HS-5 (cell line): ENCODE measurements around the gene CEP41.
"Not testable (repeated sequence)": the region's sequence is repeated elsewhere in the genome, so short reads cannot be mapped to it uniquely, and the experiment has no call there.

Experiments
- DNase-seq: peaks from one replicate; pipeline ENCODE4 v3.0.0-alpha.2; 2012; ENCODE audit warnings: low read depth

The CEP41 gene

DNA sequence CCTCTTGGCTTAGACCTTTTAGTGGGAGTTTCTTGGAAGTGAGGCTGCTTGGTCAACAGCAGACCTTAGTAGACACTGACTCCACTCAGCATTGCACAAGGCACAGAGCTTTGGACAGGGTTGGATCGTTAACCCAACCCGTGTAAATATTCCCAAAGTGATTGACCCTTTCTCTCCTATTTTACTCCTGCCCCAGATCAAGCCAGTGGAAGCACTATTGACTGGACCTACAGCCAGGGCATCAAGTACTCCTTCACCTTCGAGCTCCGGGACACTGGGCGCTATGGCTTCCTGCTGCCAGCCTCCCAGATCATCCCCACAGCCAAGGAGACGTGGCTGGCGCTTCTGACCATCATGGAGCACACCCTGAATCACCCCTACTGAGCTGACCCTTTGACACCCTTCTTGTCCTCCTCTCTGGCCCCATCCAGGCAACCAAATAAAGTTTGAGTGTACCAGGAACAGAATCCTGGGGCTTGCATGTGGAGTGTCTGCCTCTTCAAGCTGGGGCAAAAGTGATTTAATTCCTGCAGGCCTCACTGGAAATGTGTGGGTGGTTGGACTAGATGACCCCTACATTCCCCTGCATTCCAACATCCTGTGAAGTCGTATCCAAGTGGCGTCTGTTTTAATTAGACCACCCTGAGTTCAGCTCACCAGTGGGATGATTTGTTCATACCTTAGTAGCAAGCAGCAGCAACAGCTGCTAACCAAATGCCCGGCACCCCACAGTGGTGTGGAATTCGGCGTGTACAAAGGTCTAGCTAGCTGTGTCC is 53.0 kb downstream of the CEP41 start:
- DNase-seq = no peak

DNA sequence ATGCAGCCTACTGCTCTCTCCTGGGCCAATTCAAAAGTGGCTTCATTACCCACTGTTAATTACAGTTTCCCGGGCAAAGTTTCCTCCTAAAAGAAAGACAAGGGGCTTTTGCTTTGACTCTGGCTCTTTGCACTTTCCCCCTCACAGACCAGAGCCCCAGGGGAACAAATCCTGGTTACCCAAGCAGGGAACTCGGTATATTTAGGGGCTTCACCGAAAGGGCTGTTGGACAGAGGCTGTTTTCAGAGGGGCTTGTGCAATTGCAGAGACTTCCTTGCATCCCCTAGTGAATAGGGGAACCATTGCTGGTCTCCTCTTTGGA is 53.5 kb downstream of the CEP41 start:
- no peak for DNase-seq

DNA sequence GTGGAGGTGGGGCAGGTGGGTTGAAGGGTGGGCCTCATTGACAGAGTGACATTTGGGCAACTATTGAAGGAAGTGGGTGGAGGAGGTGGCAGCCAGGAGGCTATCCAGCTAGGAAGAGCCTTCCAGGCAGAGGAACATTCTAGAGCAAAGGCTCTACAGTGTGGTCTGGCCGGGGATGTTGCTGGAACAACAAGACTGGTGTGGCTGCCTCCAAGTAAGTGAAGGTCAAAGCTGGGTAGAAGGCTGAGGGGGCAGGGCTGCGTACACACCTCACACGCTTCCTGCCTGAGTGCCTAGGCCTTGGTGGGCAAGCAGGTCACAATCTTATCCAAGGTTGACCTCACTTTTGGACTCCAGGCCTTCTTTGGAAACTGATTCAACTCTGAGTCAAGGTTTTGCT is 53.9 kb downstream of the CEP41 start:
- no peak for DNase-seq

DNA sequence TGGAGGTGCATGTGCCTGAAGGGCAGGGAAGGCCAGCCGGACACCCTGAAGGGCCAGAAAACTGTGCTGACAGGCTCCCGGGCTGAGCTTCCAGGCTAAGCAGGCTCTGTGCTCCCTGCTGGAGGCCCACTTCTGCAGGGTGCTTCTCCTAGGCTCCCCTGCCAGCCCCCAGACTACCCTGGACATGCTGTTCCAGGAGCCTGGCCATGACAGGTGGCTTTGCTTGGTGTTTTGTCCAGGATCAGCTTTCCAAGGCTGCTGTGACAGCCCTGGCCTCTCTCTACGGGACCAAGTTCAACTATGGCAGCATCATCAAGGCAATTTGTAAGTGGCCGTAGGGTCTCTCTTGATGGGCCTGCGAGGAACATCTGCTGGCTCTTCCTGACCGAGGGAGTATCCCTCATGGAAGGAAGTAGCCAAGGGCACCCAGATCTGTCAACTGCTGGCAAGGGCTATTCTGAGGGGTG is 55.2 kb downstream of the CEP41 start:
- DNase-seq = no peak

DNA sequence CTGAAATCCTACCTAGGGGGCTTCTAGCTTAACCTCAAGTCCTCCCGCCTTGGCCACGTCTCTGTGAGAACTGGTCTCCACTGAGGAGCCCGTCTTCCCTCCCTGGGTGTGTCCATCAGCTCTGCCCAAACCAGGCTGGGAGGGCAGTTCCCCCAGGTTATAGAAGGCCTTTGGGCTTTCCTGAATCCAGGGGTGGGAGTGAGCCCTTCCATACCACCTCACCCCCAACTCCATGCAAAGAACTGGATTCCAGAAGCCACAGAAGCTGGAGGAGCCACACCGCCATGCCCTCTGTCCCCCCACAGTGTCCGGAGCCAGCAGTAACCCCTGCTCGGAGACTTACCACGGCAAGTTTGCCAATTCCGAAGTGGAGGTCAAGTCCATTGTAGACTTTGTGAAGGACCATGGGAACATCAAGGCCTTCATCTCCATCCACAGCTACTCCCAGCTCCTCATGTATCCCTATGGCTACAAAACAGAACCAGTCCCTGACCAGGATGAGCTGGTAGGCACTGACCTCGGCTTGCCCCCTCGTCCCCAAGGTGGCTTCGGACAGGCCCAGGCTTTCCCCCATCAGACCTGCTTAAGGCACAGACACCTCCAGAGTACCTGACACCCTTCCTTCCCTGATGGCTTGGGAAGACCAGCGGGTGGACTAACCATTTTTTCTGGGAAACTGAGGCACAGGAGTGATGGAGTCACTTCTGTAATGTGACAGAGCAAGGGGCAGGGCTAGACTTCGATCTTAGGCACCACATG is 55.8 kb downstream of the CEP41 start:
- no peak for DNase-seq

DNA sequence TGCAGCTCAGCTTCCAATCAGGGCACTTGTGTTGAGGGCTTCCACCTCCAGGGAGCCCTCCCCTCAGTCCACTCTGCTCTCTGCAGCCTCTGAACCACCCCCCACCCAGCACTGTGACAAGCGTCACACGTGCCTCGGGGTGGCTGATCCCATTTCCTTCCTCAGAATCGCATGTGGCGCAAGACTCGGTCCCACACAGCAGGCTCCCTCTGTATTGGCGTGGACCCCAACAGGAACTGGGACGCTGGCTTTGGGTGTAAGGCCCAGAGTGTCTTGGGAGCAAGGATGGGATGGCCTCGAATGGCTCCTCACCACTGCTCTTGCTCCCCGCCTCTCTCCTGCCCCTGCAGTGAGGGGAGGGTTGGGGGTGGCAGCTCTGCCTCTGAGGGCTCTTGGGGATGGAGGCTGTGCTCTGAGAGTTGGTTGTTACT is 56.4 kb downstream of the CEP41 start:
- DNase-seq = no peak

DNA sequence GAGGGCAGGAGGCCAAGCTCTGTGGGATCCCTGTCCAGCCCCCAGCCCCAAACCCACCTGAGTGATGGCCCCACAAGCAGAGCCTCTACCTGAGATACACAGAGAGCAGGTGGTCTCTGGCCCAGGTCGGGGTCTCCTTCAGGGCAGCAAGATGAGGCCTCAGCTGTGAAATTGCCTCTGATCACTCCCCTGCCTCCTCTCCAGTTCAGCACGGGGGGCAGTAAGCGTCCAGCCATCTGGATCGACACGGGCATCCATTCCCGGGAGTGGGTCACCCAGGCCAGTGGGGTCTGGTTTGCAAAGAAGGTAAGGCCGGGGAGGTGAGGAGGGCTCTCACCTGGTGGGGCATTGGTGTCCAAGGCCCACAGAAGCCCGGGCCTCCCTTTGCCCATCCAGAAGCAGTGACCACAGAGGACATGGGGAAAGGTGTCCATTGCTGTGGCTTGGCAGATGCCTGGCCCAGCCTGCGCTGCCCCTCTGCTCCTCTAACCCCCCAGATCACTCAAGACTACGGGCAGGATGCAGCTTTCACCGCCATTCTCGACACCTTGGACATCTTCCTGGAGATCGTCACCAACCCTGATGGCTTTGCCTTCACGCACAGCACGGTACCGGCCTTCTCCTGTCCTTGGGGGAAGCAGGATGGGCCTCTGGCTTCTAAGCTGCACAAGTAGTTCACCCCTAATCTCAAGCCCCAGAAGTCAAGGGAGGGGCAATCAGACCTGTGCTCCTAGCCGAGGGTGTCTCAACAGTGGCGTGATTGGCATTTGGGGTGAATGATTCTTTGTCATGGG is 57.4 kb downstream of the CEP41 start:
- DNase-seq = no peak

DNA sequence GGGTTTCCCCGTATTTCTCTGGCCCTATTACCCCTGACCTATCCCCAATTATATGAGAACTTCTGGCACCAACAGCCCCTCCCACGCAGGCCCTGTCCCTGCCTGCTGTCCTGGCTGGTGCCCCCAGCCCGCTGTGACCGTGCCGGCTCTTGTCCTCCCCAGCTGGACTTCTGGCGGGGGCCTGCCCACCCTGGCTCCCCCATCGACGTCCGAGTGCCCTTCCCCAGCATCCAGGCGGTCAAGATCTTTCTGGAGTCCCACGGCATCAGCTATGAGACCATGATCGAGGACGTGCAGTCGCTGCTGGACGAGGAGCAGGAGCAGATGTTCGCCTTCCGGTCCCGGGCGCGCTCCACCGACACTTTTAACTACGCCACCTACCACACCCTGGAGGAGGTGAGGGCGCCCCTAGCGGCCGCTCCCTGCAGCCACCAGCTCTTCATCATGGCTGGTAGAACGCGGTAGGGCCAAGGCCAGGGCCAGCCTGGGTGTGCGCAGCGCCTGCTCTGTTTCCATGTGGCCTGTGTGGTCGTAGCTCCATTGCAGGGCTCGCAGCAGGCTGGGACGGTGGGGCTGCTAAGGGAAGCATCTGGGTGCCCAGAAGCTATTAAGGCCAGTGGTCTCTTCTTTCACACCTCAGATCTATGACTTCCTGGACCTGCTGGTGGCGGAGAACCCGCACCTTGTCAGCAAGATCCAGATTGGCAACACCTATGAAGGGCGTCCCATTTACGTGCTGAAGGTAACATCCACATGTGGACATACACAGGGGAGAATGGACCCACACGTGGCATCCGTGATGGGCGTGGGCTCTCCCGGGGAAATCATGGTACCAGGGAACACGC is 59.1 kb downstream of the CEP41 start:
- DNase-seq = no peak

DNA sequence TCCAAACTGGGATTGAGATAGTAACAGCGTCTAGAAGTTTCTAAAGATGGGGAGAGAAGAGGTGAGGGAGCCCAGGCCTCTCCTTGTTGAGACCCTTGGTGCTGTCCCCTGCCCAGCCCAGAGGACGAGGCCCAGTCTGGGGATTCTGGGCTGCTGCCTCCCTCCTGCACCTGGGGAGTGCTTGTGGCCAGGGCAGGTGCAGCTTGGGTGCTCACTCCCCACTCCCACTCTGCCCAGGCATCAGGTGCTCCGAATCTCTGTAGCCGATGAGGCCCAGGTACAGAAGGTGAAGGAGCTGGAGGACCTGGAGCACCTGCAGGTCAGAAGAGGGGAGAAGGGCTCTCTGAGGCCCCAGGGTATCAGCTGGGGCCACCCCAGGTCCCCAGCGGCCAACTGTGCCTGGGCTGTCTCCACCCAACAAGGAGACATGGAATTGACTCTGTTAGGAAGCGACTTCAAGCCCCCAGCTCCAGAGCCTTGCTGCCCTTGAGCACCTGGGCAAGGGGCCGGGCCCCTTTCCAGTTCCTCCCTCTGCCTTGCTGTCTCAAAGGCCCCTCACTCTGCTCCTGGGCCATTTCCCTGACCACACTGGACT is 59.9 kb downstream of the CEP41 start:
- no peak for DNase-seq

DNA sequence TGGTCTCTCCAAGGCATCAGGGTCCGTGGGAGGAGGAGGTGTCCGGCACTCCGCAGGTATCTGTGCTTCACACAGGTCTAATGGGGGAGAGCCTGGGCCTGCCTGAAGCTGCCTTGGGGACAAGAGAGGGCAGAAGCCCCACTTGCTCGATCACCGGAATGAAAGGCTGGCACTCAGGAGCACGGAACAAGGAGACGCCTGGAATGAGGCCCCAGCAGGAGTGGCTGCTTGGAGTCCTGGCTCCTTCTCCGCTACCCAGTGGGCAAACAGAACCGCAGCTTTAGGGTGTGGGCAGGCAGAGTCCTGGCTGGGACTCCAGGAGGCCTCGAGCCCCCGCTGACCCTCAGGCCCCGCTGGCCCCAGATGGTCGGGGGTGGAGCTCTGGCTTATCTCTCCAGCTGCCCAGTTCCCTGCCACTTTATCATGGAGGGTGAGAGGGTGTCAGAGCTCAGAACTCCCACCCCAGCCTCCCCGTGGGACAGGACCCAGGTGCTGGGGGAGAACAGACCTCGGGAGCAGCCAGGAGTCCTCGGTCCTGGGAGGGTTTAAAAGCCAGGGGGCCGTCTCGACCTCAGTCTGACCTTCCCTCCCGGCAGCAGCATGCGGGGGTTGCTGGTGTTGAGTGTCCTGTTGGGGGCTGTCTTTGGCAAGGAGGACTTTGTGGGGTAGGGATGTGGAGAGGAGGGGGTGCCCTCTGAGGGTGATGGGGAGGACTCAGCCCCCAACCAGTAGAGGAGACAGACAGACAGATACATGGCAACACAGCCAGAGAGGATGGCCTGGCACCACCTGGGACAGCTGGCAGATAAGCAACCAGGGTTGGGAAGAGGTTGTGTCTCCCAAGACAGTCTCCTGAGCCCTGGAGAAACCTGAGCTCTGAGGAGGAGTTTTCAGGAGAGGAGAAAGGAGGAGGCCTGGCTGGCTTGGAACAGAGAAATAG is 60.6 kb downstream of the CEP41 start, which contains the start of gene CPA1:
Gene CPA1, plus strand, starts transcription at position 574 of the 940 bp plus-strand sequence. Its CDS starts 27 bp downstream, at position 601.
- DNase-seq = no peak

DNA sequence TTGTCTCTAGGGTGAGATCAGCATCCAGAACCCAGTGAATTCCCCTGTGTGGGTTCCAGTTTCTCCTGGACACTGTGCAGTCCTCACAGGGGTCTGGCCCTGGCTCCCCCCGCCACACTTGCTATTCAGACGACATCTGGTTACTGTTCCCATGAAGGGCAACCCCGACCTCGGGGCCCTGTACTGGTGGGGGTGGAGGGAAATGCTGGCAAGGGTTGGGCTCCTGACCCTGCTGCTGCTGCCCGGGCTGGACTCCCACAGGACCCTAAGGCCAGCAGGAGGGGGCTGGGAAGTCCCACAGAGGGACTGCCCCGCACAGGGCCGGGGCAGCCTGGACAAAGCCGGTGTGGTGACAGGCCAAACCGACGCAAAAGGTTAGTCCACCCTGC is 61.3 kb downstream of the CEP41 start:
- DNase-seq = no peak

DNA sequence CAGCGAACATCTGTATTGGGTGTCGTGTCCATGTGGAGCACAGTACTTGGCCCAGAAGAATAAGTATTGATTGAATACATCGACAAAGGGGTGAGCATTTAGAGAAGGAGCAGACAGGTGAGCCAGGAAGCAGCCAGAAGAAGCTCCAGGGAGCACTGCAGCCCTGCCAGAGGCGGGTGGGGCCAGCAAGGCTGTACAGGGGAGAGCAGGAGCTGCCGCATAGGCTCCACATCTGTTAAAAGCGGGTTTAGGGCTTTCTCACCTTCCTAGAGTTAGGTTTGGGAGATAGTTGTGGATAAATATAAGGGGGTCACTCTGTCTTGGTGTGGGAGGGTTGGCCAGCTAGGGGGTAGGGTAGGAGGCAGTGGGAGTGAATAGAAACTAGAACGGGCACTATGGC is 61.8 kb downstream of the CEP41 start:
- DNase-seq = no peak

DNA sequence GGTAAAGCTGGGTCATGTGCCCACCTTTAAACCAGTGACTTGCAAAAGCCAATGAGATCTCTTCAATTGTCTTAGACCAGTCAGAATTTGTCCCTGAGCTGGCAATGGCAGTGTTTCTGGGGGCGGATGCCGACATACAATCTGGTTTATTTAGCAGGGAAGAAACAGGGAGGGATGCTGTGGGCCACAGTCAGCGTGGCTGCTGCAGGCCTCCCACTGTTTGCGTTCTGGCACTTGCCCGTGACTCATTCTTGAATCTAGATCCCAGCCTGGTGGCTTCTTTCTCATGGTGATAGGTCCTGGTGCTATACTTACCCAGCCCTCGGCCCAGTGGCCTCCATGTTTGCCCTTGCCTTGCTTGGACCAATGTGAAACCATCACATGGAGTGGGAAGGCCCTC is 63.6 kb downstream of the CEP41 start:
- no peak for DNase-seq

DNA sequence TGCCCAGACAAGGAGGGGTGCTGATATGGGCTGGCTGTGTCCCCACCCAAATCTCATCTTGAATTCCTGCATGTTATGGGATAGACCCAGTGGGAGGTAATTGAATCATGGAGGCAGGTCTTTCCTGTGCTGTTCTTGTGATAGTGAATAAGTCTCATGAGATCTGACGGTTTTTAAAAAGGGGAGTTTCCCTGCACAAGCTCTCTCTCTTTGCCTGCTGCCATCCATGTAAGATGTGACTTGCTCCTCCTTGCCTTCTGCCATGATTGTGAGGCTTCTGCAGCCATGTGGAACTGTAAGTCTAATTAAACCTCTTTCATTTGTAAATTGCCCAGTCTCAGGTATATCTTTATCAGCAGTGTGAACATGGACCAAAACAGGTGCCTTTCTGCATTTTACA is 64.4 kb downstream of the CEP41 start:
- DNase-seq = not testable (repeated sequence)

DNA sequence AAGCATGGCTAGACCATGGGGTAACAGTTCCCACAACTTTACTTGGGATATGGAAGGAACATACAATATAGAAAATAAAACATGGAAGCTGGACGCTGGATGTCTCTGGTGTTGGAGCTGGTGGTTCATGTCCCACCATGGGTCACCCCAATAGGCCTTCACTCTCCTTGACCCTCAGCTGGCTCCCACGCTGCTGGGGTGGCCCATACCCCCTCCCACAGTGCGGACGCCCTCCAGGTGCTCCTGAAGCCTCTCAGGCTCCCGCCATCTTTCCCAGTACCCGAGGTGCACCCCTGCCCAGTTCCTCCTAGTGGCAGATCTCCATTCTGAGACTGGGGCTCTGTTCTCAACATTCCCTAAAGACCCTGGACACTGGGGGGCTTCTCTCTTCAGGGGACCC is 66.3 kb downstream of the CEP41 start:
- DNase-seq = no peak

DNA sequence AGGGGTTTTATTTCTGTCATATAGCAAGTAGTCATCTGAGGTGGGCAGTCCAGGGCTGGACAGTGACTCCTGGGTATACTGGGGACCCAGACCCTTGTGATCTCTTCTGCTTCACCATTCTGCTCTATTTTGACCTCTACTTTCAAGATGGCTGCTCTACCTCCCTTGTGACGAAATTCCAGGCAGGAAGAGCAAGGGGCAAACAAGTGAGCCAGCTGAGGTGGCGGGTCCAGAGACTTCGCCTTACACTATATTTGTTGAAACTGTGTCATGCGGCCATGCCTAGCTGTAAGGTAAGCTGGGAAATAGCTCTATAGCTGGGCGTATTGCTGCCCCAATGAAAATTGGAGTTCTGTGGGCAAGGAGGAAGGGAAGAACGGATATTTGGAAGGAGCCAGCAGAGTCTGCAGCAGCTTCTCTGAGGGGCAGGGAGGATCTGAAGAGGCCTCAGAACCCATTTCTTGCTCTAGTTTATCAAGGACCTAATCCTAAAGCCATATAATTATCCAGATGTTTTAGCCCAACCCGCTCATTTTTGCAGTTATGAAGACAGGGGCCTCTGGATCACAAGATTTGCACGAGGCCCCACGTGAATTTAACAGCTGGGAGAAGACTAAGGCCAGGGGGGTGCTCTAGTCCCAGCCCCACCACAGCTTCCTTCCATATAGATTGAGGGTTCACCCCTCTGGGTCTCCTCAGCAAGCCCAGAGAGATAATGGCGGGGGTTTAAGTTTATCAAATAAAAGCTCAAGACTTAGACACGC is 68.2 kb downstream of the CEP41 start:
- DNase-seq = no peak

DNA sequence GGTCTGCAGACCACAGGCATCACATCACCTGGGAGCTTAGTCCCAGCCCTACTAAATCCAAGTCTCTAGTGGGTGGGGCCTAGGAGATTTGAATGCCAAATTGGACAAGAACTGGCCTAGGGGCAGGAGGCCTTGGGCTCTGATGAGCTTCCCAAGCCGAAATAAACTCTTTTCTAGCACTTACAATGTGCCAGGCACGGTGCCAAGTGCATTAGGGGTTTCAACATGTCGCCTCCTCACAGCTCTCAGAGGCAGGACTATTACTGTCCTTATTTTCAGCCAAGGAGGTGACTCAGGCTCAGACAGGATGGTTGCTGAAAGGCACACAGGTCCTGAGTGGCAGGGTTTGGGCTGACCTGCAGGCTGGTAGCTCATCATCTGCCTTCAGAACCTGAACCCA is 69.8 kb downstream of the CEP41 start:
- no peak for DNase-seq

DNA sequence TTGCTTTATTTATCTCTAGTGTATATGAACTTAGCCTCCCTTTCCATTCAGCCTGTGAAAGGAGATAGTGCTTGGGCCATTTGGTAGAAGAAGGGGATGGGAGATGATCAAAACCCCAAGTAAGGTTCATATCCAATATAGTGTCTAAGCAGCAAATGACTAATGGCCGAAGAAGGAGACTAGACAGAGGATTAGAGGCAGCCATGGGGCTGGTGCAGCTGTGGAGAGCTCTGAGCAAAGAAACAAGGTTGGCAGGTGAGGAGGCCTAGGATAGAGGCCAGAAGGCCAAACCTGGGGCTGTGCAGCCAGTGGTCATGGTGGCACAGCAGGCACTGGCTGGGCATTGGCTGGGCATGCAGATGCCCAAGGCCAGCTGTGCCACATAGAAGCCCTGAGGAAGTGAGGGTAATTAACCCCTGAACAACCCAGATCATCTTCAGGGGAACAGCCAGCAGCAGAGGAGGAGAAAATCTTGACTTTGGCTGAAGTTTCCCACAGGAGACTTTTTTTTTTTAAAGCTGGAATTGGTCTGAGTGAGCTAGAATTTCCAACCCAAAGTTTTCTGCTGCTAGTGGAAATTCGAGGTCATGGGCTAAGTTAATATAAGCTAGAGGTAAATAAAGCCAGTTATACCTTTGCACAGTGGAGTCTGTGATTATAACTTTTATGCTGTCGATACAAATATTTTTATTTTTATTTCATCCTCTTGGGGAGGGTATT is 70.8 kb downstream of the CEP41 start:
- DNase-seq = no peak
